Fibroblast of mammary gland (primary cell): ENCODE results near the gene RIOK2.

Experiments used
- DNase-seq: peaks from one replicate; pipeline ENCODE4 v3.0.0-alpha.2; 2010; ENCODE audit warnings: low read depth
- H3K4me3 ChIP-seq: 2 replicates; pipeline ENCODE4 v1.5.1; 2011; ENCODE audit warnings: low read depth, mild to moderate bottlenecking, low read length, moderate library complexity; ENCODE audit not compliant: control insufficient read depth
- TF ChIP-seq, protein P1 (sequence below): conservative IDR thresholded peaks from 2 replicates; pipeline ENCODE4 v1.5.1; 2011; ENCODE audit warnings: low read depth, low read length, inconsistent platforms; ENCODE audit not compliant: control insufficient read depth, insufficient read depth

RIOK2 gene

GRCh38 chr5:97133101-97133500 is 49.9 kb downstream of the RIOK2 start:
- no peak for DNase-seq
- H3K4me3 ChIP-seq, result no peak overlapping the region
- TF ChIP-seq, protein P1, sequence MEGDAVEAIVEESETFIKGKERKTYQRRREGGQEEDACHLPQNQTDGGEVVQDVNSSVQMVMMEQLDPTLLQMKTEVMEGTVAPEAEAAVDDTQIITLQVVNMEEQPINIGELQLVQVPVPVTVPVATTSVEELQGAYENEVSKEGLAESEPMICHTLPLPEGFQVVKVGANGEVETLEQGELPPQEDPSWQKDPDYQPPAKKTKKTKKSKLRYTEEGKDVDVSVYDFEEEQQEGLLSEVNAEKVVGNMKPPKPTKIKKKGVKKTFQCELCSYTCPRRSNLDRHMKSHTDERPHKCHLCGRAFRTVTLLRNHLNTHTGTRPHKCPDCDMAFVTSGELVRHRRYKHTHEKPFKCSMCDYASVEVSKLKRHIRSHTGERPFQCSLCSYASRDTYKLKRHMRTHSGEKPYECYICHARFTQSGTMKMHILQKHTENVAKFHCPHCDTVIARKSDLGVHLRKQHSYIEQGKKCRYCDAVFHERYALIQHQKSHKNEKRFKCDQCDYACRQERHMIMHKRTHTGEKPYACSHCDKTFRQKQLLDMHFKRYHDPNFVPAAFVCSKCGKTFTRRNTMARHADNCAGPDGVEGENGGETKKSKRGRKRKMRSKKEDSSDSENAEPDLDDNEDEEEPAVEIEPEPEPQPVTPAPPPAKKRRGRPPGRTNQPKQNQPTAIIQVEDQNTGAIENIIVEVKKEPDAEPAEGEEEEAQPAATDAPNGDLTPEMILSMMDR, result no peak

- DNase-seq, result no peak
- TF ChIP-seq, protein P1, result no peak
- no peak overlapping the region for H3K4me3 ChIP-seq
Observed at GRCh38 chr5:97131921-97132320, 51.1 kb downstream of the RIOK2 start.

DNA sequence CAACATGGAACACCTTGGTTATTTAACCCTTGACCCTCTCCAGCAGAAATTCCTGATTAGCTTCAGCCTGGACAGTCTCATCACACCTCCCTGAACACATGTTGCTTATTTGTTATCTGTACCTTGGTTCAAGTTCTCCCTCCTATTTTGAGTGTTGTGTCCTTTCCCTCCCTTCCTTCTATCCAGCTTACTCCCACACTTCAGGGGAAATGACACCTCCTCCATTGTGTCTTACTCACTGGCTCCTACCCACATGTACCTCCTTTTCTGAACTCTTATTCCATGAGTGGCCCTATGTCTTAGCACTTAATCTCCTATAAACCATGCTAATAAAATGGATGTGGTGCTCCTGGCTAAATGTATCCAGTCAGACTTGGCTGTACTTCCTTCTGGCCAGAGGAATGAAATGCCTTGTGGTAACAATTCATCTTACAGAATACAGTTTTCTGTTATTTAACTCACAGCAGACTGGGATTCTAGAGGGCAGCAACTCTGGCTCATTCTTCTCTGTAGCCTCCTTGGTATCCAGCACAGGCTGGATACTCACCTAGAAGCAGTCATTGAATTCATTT is 51.8 kb downstream of the RIOK2 start:
- no peak overlapping the region for H3K4me3 ChIP-seq

DNA sequence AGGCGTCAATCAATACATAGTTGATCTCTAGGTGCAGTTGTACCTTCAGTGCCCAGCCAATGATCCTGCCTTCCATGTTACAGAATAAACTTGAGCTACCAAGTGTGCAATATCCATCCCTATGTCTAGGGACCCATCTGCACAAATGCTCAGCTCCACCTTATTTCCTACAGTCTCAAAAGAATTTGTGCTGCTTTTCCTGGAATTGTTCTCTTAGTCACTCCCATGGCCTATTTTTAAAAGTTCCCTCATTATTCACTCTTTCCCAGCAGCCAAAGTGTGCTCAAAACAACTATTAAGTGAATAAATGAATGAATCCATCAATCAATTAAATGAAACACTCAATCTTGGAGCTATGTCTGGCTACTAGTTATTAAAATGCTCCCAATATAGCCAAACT is 55.3 kb downstream of the RIOK2 start:
- TF ChIP-seq, protein P1, result no peak
- DNase-seq, result no peak
- H3K4me3 ChIP-seq, result no peak overlapping the region

More for the DNA sequence above, 51.8 kb downstream of the RIOK2 start:
- TF ChIP-seq, protein P1, result no peak
- peak; percentile 53 for DNase-seq

GRCh38 chr5:97125125-97125683 is 57.8 kb downstream of the RIOK2 start:
- no peak for DNase-seq
- no peak overlapping the region for H3K4me3 ChIP-seq
- TF ChIP-seq, protein P1, result no peak

DNA sequence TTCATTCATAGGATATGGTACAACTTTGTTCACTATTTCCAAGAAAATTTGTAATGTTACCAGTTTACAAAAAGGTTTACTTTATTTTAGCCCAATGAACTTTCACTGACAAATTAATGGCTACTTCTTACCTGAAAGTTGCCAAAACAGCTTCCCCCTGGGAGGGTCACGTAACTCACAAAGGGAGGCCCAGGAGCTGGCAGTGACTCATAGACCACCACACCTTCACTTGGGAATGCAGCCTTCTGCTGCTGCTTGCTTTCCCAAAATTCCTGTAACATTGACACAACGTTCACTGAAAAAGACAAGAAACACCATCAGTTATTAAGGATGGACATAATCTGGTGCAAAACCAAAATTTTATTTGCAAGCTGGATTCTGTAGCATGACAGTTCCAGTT is 58.7 kb downstream of the RIOK2 start:
- TF ChIP-seq, protein P1, result no peak
- DNase-seq, result no peak
- H3K4me3 ChIP-seq, result no peak overlapping the region
